ENCODE results near the gene TSPAN18.

DNA sequence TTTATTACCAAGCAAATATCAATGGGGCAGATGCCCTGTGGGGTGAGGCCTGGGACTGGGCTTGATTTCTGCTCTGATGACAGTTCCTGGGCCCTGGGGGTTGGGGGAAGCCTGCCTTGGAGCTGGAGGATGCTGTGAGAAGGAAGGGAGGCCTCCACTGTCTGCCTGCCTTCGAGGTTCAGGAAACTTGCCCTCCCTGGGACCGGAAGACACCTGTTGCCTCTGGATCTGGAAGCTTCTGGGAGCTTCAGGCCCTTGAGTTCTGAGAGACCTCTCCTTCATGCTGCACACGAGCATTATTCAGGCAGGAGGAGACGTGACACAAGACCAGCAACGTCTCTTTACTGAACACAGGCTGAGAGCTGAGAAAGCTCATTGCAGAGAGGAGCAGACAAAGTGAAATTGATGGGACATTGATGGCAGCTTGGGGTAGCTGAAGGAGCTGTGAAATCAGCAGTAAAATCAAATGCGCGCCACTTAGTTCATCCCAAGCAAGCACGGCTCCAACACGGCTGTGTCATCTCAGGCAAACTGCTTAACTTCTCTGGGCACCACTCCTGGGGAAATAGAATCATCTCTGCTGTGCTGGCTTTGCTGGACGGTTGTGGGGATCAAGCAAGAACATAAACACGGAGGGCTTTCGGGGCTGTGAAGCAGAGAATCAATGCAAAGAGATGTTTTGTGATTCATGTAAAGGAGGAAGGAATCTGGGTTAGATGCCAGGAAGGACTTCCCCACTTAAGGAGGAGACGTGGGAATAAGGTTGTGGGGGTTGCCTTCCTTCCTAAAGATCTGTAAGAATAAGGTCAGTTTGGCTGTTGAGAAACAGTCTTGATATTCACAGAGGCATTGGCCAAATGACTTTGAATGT, 159.4 kb downstream of the TSPAN18 start:
- TF ChIP-seq POLR2AphosphoS5 (IDR thresholded peaks at IDR 0.05) (no peak), POLR2A (IDR thresholded peaks at IDR 0.05) (no peak)
- TF ChIP-seq, protein P1, sequence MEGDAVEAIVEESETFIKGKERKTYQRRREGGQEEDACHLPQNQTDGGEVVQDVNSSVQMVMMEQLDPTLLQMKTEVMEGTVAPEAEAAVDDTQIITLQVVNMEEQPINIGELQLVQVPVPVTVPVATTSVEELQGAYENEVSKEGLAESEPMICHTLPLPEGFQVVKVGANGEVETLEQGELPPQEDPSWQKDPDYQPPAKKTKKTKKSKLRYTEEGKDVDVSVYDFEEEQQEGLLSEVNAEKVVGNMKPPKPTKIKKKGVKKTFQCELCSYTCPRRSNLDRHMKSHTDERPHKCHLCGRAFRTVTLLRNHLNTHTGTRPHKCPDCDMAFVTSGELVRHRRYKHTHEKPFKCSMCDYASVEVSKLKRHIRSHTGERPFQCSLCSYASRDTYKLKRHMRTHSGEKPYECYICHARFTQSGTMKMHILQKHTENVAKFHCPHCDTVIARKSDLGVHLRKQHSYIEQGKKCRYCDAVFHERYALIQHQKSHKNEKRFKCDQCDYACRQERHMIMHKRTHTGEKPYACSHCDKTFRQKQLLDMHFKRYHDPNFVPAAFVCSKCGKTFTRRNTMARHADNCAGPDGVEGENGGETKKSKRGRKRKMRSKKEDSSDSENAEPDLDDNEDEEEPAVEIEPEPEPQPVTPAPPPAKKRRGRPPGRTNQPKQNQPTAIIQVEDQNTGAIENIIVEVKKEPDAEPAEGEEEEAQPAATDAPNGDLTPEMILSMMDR (IDR thresholded peaks at IDR 0.05): no peak
